ENCODE data around the gene NRDC. TPM values are rescaled to one million over a fixed set of nuclear protein-coding genes. Genes with fewer than 3 reads are reported as not detected.
"Not testable (repeated sequence)": the region's sequence is repeated elsewhere in the genome, so short reads cannot be mapped to it uniquely, and the experiment has no call there.

The NRDC gene
- total and polyA plus RNA-seq, 7 donors: 132 to 385 (median 268) TPM

DNA sequence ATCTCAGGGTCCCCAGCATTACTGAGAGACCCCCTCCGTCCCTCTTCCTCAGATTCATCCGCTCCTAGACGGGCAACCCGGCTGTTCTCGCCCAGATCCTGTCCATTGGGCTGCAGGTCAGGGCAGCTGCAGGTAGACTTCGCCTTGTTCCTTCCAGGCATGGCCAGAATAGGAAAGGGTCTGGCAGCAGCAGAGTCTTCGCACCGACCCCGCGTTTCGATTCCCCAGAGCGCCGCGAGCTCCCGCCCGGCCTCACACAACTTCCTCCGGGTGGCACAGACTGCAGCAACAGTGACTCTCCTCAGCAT lies 265 bp downstream of the NRDC start:
- Histone ChIP-seq H3K27ac (peak overlapping the region; percentile 96), H3K4me1 (peaks cover 32% of the 10 kb centered on the region), H3K36me3 (ENCODE audit: insufficient read depth in 1 of 2, low read depth in 1 of 2) (no peaks in the 10 kb centered on the region), H3K27me3 (ENCODE audit: insufficient read depth in 3 of 3, low read length in 2 of 3) (peaks cover 0 to 9% (median 0%) of the 10 kb centered on the region in 3 donors), H3K4me3 (peak overlapping the region; percentile 77), H3K9me3 (no peaks in the 10 kb centered on the region)
- intact Hi-C loops (cut with DNase I): loop anchor here in 1 of 2 donors (5.0 kb wide), 1 partner anchor 179 kb away; the partner anchor contains the start of genes BTF3L4 and TXNDC12
- no peak for DNase-seq
- WGBS, 3 donors: 0 to 1% (median 0%) methylated on average over 17 of the region's 17 CpGs
- no peak for TF ChIP-seq CTCF (IDR thresholded peaks at IDR 0.05)
- ATAC-seq: peak; percentile 21 to 47 (median 28)

- WGBS, 3 donors: 10 to 13% (median 11%) methylated on average over 21 of the region's 21 CpGs
- DNase-seq: no peak
- no peak for TF ChIP-seq CTCF (IDR thresholded peaks at IDR 0.05)
- peak; percentile 0 to 31 (median 2) for ATAC-seq
- intact Hi-C loops (cut with DNase I): loop anchor here in 1 of 2 donors (5.0 kb wide), 1 partner anchor 180 kb away; the partner anchor contains the start of genes BTF3L4 and TXNDC12
- peak overlapping the region; percentile 77 for H3K4me3 ChIP-seq
- peak overlapping the region; percentile 96 for H3K27ac ChIP-seq
- H3K9me3 ChIP-seq: no peaks in the 10 kb centered on the region
- no peaks in the 10 kb centered on the region for H3K36me3 ChIP-seq (ENCODE audit: insufficient read depth in 1 of 2, low read depth in 1 of 2)
- H3K27me3 ChIP-seq (ENCODE audit: insufficient read depth in 3 of 3, low read length in 2 of 3): peaks cover 0 to 3% (median 0%) of the 10 kb centered on the region in 3 donors
- peaks cover 36% of the 10 kb centered on the region for H3K4me1 ChIP-seq
These were observed 856 bp downstream of the NRDC start for GRCh38 chr1:51877434-51878307.

- H3K4me3 ChIP-seq: peak overlapping the region; percentile 77
- no peak for DNase-seq
- H3K27me3 ChIP-seq (ENCODE audit: insufficient read depth in 3 of 3, low read length in 2 of 3): no peaks in the 10 kb centered on the region
- H3K4me1 ChIP-seq: peaks cover 47% of the 10 kb centered on the region
- intact Hi-C loops (cut with DNase I): loop anchor here in 1 of 2 donors (5.0 kb wide), 1 partner anchor 181 kb away; the partner anchor contains the start of genes BTF3L4 and TXNDC12
- H3K36me3 ChIP-seq (ENCODE audit: insufficient read depth in 1 of 2, low read depth in 1 of 2): no peaks in the 10 kb centered on the region
- TF ChIP-seq CTCF (IDR thresholded peaks at IDR 0.05): no peak
- H3K27ac ChIP-seq: peak overlapping the region; percentile 96
- no peaks in the 10 kb centered on the region for H3K9me3 ChIP-seq
- ATAC-seq: no peak
These were observed 2.7 kb downstream of the NRDC start for GRCh38 chr1:51875836-51876235.

DNA sequence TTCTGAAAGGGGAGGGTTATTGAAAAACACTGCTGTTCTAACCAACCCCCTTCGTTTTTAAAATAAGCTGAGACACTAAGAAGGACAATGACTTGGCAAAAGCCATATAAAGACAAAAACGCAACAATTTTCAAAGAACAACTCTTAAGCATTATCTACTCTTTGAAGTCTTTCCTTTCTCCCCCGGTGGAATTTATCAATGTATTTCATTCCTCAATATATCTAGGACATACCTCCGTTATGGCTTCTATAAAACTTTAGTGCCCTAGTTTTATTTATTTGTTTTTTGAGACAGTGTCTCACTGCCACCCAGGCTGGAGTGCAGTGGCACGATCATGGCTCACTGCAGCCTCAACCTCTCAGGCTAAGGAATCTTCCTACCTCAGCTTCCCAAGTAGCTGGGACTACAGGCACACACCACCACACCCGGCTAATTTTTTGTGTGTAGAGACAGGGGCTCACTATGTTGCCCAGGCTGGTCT lies 3.2 kb downstream of the NRDC start:
- no peak for TF ChIP-seq CTCF (IDR thresholded peaks at IDR 0.05)
- peak overlapping the region; percentile 77 for H3K4me3 ChIP-seq
- no peaks in the 10 kb centered on the region for H3K9me3 ChIP-seq
- H3K27ac ChIP-seq: peak overlapping the region; percentile 96
- H3K36me3 ChIP-seq (ENCODE audit: insufficient read depth in 1 of 2, low read depth in 1 of 2): no peaks in the 10 kb centered on the region
- no peaks in the 10 kb centered on the region for H3K27me3 ChIP-seq (ENCODE audit: insufficient read depth in 3 of 3, low read length in 2 of 3)
- WGBS, 3 donors: 70 to 81% (median 75%) methylated on average over 6 of the region's 6 CpGs
- ATAC-seq (no peak), DNase-seq (no peak)
- intact Hi-C loops (cut with DNase I): loop anchor here in 1 of 2 donors (5.0 kb wide), 1 partner anchor 182 kb away; the partner anchor contains the start of genes BTF3L4 and TXNDC12
- H3K4me1 ChIP-seq: peaks cover 48% of the 10 kb centered on the region

DNA sequence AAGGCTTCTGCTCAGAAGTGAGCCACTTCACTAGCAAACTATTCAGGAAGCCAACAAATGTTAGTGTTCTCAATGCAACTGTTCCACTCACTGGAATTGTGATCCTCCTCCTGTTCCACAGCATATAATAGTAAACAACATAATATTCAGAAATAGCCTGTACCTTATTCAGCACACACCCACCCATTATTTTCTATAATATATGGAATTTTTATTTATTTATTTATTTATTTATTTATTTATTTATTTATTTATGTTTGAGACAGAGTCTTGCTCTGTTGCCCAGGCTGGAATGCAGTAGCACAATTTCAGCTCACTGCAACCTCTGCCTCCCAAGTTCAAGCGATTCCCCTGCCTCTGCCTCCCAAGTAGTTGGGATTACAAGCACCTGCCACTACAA lies 5.3 kb downstream of the NRDC start:
- H3K9me3 ChIP-seq; H3K4me3 ChIP-seq; H3K36me3 ChIP-seq (ENCODE audit: insufficient read depth in 1 of 2, low read depth in 1 of 2); H3K27ac ChIP-seq; intact Hi-C loops (cut with DNase I); DNase-seq; ATAC-seq; H3K27me3 ChIP-seq (ENCODE audit: insufficient read depth in 3 of 3, low read length in 2 of 3): not testable (repeated sequence)
- WGBS, 3 donors: 31 to 65% (median 55%) methylated on average over 1 of the region's 1 CpG
- H3K4me1 ChIP-seq: peaks cover 48% of the 10 kb centered on the region
